GM23338 (cell line): ENCODE results near the gene PNPLA1. TPM values are rescaled to one million over a fixed set of nuclear protein-coding genes. Genes with fewer than 3 reads are reported as not detected.

Experiments used
- ATAC-seq: fragments of 200-7000 bp; cut with Tn5 transposase; 3 replicates; pipeline ENCODE4 v1.9.1; 2020
- DNase-seq: peaks from one replicate; pipeline ENCODE4 v3.0.0-alpha.2; 2015; ENCODE audit warnings: low spot score
- H2AFZ ChIP-seq: fragments of 200-600 bp; sonication (generic); 2 replicates; pipeline ENCODE4 v1.8.0; 2016; ENCODE audit warnings: antibody characterized with exemption, mild to moderate bottlenecking, moderate library complexity
- H3F3A ChIP-seq: fragments of 200-600 bp; sonication (generic); replicated peaks from 2 replicates; pipeline ENCODE4 v1.8.0; 2017; ENCODE audit warnings: antibody characterized with exemption, mixed run types, low read depth
- H3K27ac ChIP-seq: fragments of 200-600 bp; sonication (generic); 2 replicates; pipeline ENCODE4 v1.6.1; 2016; ENCODE audit warnings: low read depth
- H3K27me3 ChIP-seq: fragments of 200-600 bp; sonication (generic); 2 replicates; pipeline ENCODE4 v1.8.0; 2016; ENCODE audit warnings: mild to moderate bottlenecking, mixed run types, moderate library complexity; ENCODE audit not compliant: insufficient read depth
- H3K36me3 ChIP-seq: fragments of 200-600 bp; sonication (generic); 2 replicates; pipeline ENCODE4 v1.8.0; 2016; ENCODE audit warnings: mild to moderate bottlenecking; ENCODE audit not compliant: insufficient read depth
- H3K4me1 ChIP-seq: fragments of 200-600 bp; sonication (generic); 2 replicates; pipeline ENCODE4 v1.8.0; 2016; ENCODE audit warnings: mild to moderate bottlenecking, moderate library complexity; ENCODE audit not compliant: insufficient read depth
- H3K4me2 ChIP-seq: fragments of 200-600 bp; sonication (generic); 2 replicates; pipeline ENCODE4 v1.7.1; 2017; ENCODE audit warnings: mixed run types
- H3K4me3 ChIP-seq: fragments of 200-600 bp; sonication (generic); 2 replicates; pipeline ENCODE4 v1.6.1; 2016; ENCODE audit warnings: mixed run types
- H3K79me2 ChIP-seq: fragments of 200-600 bp; sonication (generic); replicated peaks from 2 replicates; pipeline ENCODE4 v1.8.0; 2017; ENCODE audit warnings: mild to moderate bottlenecking; ENCODE audit not compliant: insufficient read depth
- H3K9me2 ChIP-seq: fragments of 200-600 bp; sonication (generic); 2 replicates; pipeline ENCODE4 v1.8.0; 2017; ENCODE audit not compliant: insufficient read depth
- H4K20me1 ChIP-seq: fragments of 200-600 bp; sonication (generic); replicated peaks from 2 replicates; pipeline ENCODE4 v1.8.0; 2017; ENCODE audit warnings: mild to moderate bottlenecking; ENCODE audit not compliant: insufficient read depth
- H3K27ac Mint-ChIP-seq: 2 replicates; pipeline ENCODE4 v1.8.0; 2020; ENCODE audit warnings: inconsistent platforms, mild to moderate bottlenecking, moderate library complexity, mixed read lengths
- H3K27me3 Mint-ChIP-seq: 3 replicates; pipeline ENCODE4 v1.8.0; 2022; ENCODE audit warnings: low read depth, mild to moderate bottlenecking, moderate library complexity, mixed read lengths, inconsistent platforms; ENCODE audit not compliant: insufficient read depth, poor library complexity
- H3K36me3 Mint-ChIP-seq: 3 replicates; pipeline ENCODE4 v1.8.0; 2021; ENCODE audit warnings: low read depth, mild to moderate bottlenecking, inconsistent platforms, moderate library complexity, mixed read lengths
- H3K4me1 Mint-ChIP-seq: 3 replicates; pipeline ENCODE4 v1.8.0; 2020; ENCODE audit warnings: mild to moderate bottlenecking, inconsistent platforms, mixed read lengths
- H3K4me3 Mint-ChIP-seq: 3 replicates; pipeline ENCODE4 v1.8.0; 2021; ENCODE audit warnings: moderate library complexity, mild to moderate bottlenecking, inconsistent platforms, mixed read lengths
- H3K9me3 Mint-ChIP-seq: 3 replicates; pipeline ENCODE4 v1.8.0; 2020; ENCODE audit warnings: moderate library complexity, mild to moderate bottlenecking, inconsistent platforms, mixed read lengths
- CREB1 ChIP-seq: fragments of 250-450 bp; sonication (Bioruptor Pico); IDR thresholded peaks from 2 replicates; pipeline ENCODE4 v1.5.0; 2020; ENCODE audit warnings: low read depth, mild to moderate bottlenecking, moderate library complexity
- EZH2phosphoT487 ChIP-seq: fragments of 200-600 bp; sonication (generic); IDR thresholded peaks from one replicate; pipeline ENCODE4 v1.8.1; 2018; ENCODE audit warnings: antibody characterized with exemption; ENCODE audit not compliant: unreplicated experiment
- NANOG ChIP-seq: IDR thresholded peaks from 2 replicates; pipeline ENCODE4 v1.6.1; 2016; ENCODE audit warnings: antibody characterized with exemption, borderline replicate concordance
- POLR2AphosphoS5 ChIP-seq: IDR thresholded peaks from 2 replicates; pipeline ENCODE4 v1.6.1; 2016; ENCODE audit warnings: antibody characterized with exemption, low read depth
- REST ChIP-seq: IDR thresholded peaks from one replicate; pipeline ENCODE4 v1.6.1; 2018; ENCODE audit warnings: antibody characterized with exemption; ENCODE audit not compliant: unreplicated experiment
- ZNF114 ChIP-seq: fragments of 250-450 bp; sonication (Bioruptor Pico); IDR thresholded peaks from 2 replicates; pipeline ENCODE4 v1.5.0; 2020; ENCODE audit warnings: mild to moderate bottlenecking, moderate library complexity
- ZNF331 ChIP-seq: fragments of 250-450 bp; sonication (Bioruptor Pico); IDR thresholded peaks from 2 replicates; pipeline ENCODE4 v1.5.0; 2020; ENCODE audit warnings: low read depth, mild to moderate bottlenecking, moderate library complexity
- ZNF462 ChIP-seq: fragments of 250-450 bp; sonication (Bioruptor Pico); IDR thresholded peaks from 2 replicates; pipeline ENCODE4 v1.5.0; 2020; ENCODE audit warnings: mild to moderate bottlenecking, moderate library complexity
- polyA plus RNA-seq: library from polyadenylated mRNA; unstranded; fragments of >200 nt; fragmentation: Nextera tagmentation; extraction: Ambion mirVana; gene quantifications from 2 replicates; pipeline ENCODE4 v1.2.1, GENCODE V29; 2016
- total RNA-seq: library from RNA; depleted of rRNA; stranded (reverse); fragments of >200 nt; shearing (Covaris generic); gene quantifications from 2 replicates; pipeline ENCODE4 v1.2.3, GENCODE V29; 2014
- TF ChIP-seq, protein P1 (sequence below), 2 experiments: fragments of 200-600 bp in 1 of 2; sonication (generic) in 1 of 2; conservative IDR thresholded peaks; 2 replicates each; pipeline versions ENCODE4 v1.5.1 to v1.6.1; 2016 to 2017; ENCODE audit warnings: antibody characterized with exemption in 2 of 2, low read depth in 2 of 2, mild to moderate bottlenecking in 2 of 2, moderate library complexity in 1 of 2

PNPLA1 gene
- total and polyA plus RNA-seq, 2 experiments from 2014 or later: not detected

- TF ChIP-seq ZNF462 (CRISPR knock-in tag) (no peak), CREB1 (CRISPR knock-in tag) (no peak), EZH2phosphoT487 (no peak)
Observed at GRCh38 chr6:36345681-36346466, 76.0 kb downstream of the PNPLA1 start (continued).

DNA sequence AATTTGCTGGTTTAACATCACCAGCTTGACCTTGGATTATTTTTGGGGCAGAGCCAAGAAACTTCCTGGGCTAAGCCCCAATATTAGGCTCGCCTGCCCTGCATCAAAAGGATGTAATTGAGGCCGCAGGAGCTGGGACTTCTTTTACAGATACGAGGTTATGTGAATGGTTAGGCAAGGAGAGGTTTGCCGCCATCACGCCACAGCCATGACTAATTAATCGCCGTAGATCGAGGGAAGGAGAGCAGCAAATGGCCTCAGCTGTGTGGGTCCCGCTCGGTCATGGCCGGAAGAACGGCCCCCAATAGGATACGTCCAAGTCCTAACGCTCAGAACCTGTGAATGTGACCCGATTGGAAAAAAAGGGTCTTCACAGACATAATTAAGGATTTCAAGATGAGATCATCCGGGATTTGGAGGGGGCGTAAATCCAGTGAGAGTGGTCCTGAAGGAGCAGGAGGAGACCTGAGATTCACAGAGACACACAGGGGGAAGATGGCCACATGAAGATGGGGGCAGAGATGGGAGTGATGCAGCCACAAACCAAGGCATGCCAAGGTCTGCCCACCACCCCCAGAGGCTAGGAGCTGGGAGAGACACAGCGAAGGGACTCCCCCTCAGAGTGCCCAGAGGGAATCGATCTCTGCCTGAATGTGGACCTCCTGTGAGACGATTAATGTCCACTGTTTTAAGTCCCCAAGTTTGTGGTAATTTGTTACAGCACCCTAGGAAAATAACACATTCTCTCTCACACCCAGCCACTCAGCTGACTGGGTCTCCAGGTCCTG is 76.8 kb downstream of the PNPLA1 start:
- Mint-ChIP-seq H3K9me3 (no peaks in the 10 kb centered on the region), H3K27ac (no peak overlapping the region), H3K27me3 (peaks cover 9% of the 10 kb centered on the region), H3K4me1 (peaks cover 4% of the 10 kb centered on the region; the same call in 2 of the 3 replicates), H3K4me3 (no peak overlapping the region), H3K36me3 (no peaks in the 10 kb centered on the region)
- H2AFZ ChIP-seq: peak overlapping the region; percentile 47
- H3K9me2 ChIP-seq: no peaks in the 10 kb centered on the region
- H3K27ac ChIP-seq: no peak overlapping the region
- ATAC-seq: no peak
- no peaks in the 10 kb centered on the region; the same call in 1 of the 2 replicates for H3K4me1 ChIP-seq
- H3K36me3 ChIP-seq: no peaks in the 10 kb centered on the region
- H3F3A ChIP-seq: no peaks in the 10 kb centered on the region
- no peak overlapping the region for H3K4me2 ChIP-seq
- H3K79me2 ChIP-seq: no peaks in the 10 kb centered on the region
- DNase-seq: no peak
- no peak overlapping the region for H3K4me3 ChIP-seq
- H3K27me3 ChIP-seq: no peaks in the 10 kb centered on the region
- no peaks in the 10 kb centered on the region for H4K20me1 ChIP-seq
- TF ChIP-seq NANOG: no peak
- no peak for TF ChIP-seq CREB1 (CRISPR knock-in tag)
- no peak for TF ChIP-seq EZH2phosphoT487
- TF ChIP-seq POLR2AphosphoS5: no peak
- TF ChIP-seq, protein P1, sequence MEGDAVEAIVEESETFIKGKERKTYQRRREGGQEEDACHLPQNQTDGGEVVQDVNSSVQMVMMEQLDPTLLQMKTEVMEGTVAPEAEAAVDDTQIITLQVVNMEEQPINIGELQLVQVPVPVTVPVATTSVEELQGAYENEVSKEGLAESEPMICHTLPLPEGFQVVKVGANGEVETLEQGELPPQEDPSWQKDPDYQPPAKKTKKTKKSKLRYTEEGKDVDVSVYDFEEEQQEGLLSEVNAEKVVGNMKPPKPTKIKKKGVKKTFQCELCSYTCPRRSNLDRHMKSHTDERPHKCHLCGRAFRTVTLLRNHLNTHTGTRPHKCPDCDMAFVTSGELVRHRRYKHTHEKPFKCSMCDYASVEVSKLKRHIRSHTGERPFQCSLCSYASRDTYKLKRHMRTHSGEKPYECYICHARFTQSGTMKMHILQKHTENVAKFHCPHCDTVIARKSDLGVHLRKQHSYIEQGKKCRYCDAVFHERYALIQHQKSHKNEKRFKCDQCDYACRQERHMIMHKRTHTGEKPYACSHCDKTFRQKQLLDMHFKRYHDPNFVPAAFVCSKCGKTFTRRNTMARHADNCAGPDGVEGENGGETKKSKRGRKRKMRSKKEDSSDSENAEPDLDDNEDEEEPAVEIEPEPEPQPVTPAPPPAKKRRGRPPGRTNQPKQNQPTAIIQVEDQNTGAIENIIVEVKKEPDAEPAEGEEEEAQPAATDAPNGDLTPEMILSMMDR (conservative IDR thresholded peaks at IDR 0.05; ENCODE audit: low read depth in 2 of 2): no peak
- no peak for TF ChIP-seq ZNF331
- TF ChIP-seq ZNF114 (CRISPR knock-in tag): no peak
- no peak for TF ChIP-seq REST
